Hepatocyte (in vitro differentiated cells): ENCODE results near the gene CELF5. TPM values are rescaled to one million over a fixed set of nuclear protein-coding genes. Genes with fewer than 3 reads are reported as not detected.
A peak's percentile ranks its signal among the peaks of the same experiment; 100 is the strongest.

Source experiments
- DNase-seq: peaks from one replicate; pipeline ENCODE4 v3.0.0-alpha.2; 2016; ENCODE audit warnings: low spot score
- H2AFZ ChIP-seq: fragments of 200-600 bp; sonication (generic); 2 replicates; pipeline ENCODE4 v1.6.0; 2016; ENCODE audit warnings: antibody characterized with exemption, mild to moderate bottlenecking
- H3K27ac ChIP-seq: fragments of 200-600 bp; sonication (generic); 2 replicates; pipeline ENCODE4 v1.5.1; 2016; ENCODE audit warnings: mild to moderate bottlenecking
- H3K27me3 ChIP-seq: fragments of 200-600 bp; sonication (generic); 2 replicates; pipeline ENCODE4 v1.6.1; 2016
- H3K36me3 ChIP-seq: fragments of 200-600 bp; sonication (generic); replicated peaks from 2 replicates; pipeline ENCODE4 v1.5.1; 2016; ENCODE audit warnings: low read depth; ENCODE audit not compliant: insufficient read depth
- H3K4me1 ChIP-seq: fragments of 200-600 bp; sonication (generic); 2 replicates; pipeline ENCODE4 v1.5.1; 2016; ENCODE audit warnings: mild to moderate bottlenecking, moderate library complexity; ENCODE audit not compliant: insufficient read depth
- H3K4me2 ChIP-seq: fragments of 200-600 bp; sonication (generic); 2 replicates; pipeline ENCODE4 v1.6.0; 2016
- H3K4me3 ChIP-seq: fragments of 200-600 bp; sonication (generic); 2 replicates; pipeline ENCODE4 v1.5.1; 2016; ENCODE audit warnings: mild to moderate bottlenecking
- H3K79me2 ChIP-seq: fragments of 200-600 bp; sonication (generic); 2 replicates; pipeline ENCODE4 v1.6.0; 2017; ENCODE audit warnings: mild to moderate bottlenecking
- H3K9me2 ChIP-seq: fragments of 200-600 bp; sonication (generic); replicated peaks from 2 replicates; pipeline ENCODE4 v1.6.0; 2017; ENCODE audit warnings: mild to moderate bottlenecking; ENCODE audit not compliant: insufficient read depth
- H3K9me3 ChIP-seq: fragments of 200-600 bp; sonication (generic); 2 replicates; pipeline ENCODE4 v1.5.1; 2016; ENCODE audit warnings: low read depth, mild to moderate bottlenecking
- H4K20me1 ChIP-seq: fragments of 200-600 bp; sonication (generic); 2 replicates; pipeline ENCODE4 v1.6.0; 2016; ENCODE audit warnings: mild to moderate bottlenecking; ENCODE audit not compliant: insufficient read depth, poor library complexity, severe bottlenecking
- CTCF ChIP-seq: fragments of 200-600 bp; sonication (generic); IDR thresholded peaks from 2 replicates; pipeline ENCODE4 v1.5.1; 2016; ENCODE audit warnings: antibody characterized with exemption, mild to moderate bottlenecking; ENCODE audit not compliant: poor library complexity
- EZH2 ChIP-seq: fragments of 200-600 bp; sonication (generic); IDR thresholded peaks from 2 replicates; pipeline ENCODE4 v1.6.1; 2016; ENCODE audit warnings: antibody characterized with exemption, mild to moderate bottlenecking, borderline replicate concordance
- EZH2phosphoT487 ChIP-seq: fragments of 200-600 bp; sonication (generic); IDR thresholded peaks from one replicate; pipeline ENCODE4 v1.6.1; 2018; ENCODE audit warnings: antibody characterized with exemption, mild to moderate bottlenecking, low read depth, moderate library complexity; ENCODE audit not compliant: unreplicated experiment, severe bottlenecking
- WGBS: methylation state at CpG from one replicate; pipeline ENCODE4 v1.1.6; 2016; ENCODE audit warnings: low lambda C conversion rate; ENCODE audit errors: missing lambda C conversion rate; 5-methylcytosine and 5-hydroxymethylcytosine counted together
- polyA plus RNA-seq: library from polyadenylated mRNA; unstranded; fragments of >200 nt; fragmentation: Nextera tagmentation; extraction: Ambion mirVana; gene quantifications from 2 replicates; pipeline ENCODE4 v1.2.1, GENCODE V29; 2016
- total RNA-seq: library from RNA; depleted of rRNA; stranded (reverse); fragments of >200 nt; gene quantifications from 2 replicates; pipeline ENCODE4 v1.2.3, GENCODE V29; 2014

The CELF5 gene
- total and polyA plus RNA-seq, 2 experiments from 2014 or later, result 0.03 to 0.17 TPM

DNA sequence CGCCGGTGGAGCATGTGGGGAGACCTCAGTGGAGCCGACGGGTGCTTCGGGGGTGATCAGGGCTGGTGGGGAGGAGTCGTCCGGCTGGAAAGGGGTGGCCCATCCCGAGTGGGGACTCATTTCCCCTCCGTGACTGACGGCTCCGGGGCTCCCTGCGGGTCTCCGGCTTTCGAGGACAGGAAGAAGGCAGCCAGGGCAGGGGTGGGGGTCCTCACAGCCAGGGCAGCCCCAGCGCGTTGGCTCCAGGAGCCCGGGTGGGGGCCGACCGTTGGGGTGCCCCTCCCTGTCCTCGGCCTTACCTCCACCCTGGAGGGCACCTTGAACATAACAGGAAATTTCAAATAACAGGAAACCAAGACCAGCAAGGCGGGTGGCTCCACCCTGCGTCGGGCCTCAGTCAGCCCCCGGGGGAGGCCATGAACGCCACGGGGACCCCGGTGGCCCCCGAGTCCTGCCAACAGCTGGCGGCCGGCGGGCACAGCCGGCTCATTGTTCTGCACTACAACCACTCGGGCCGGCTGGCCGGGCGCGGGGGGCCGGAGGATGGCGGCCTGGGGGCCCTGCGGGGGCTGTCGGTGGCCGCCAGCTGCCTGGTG, 46.0 kb upstream of the CELF5 start, which contains the start of gene S1PR4:
Gene S1PR4 (plus strand): TSS at position 393 of the 596 bp plus-strand sequence. CDS start 24 bp downstream, at position 417.
- no peak for TF ChIP-seq CTCF
- no peak for TF ChIP-seq EZH2phosphoT487
- TF ChIP-seq EZH2, result no peak
- WGBS, result 95% methylated on average over 27 of the region's 42 CpGs
- Histone ChIP-seq H3K4me3 (no peak within 1 kb of the TSS), H3K79me2 (no peaks in the 10 kb centered on the region), H3K9me3 (no peaks in the 10 kb centered on the region), H3K27me3 (no peaks in the 10 kb centered on the region), H3K27ac (no peak within 1 kb of the TSS), H3K4me2 (no peak within 1 kb of the TSS), H3K9me2 (no peaks in the 10 kb centered on the region), H2AFZ (no peak within 1 kb of the TSS), H4K20me1 (no peaks in the 10 kb centered on the region), H3K36me3 (no peaks in the 10 kb centered on the region), H3K4me1 (no peaks in the 10 kb centered on the region)
- DNase-seq, result peak; percentile 3

DNA sequence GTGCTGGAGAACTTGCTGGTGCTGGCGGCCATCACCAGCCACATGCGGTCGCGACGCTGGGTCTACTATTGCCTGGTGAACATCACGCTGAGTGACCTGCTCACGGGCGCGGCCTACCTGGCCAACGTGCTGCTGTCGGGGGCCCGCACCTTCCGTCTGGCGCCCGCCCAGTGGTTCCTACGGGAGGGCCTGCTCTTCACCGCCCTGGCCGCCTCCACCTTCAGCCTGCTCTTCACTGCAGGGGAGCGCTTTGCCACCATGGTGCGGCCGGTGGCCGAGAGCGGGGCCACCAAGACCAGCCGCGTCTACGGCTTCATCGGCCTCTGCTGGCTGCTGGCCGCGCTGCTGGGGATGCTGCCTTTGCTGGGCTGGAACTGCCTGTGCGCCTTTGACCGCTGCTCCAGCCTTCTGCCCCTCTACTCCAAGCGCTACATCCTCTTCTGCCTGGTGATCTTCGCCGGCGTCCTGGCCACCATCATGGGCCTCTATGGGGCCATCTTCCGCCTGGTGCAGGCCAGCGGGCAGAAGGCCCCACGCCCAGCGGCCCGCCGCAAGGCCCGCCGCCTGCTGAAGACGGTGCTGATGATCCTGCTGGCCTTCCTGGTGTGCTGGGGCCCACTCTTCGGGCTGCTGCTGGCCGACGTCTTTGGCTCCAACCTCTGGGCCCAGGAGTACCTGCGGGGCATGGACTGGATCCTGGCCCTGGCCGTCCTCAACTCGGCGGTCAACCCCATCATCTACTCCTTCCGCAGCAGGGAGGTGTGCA, 45.3 kb upstream of the CELF5 start:
- Histone ChIP-seq H2AFZ (no peak overlapping the region), H3K4me2 (no peak overlapping the region), H3K9me3 (no peaks in the 10 kb centered on the region), H4K20me1 (no peaks in the 10 kb centered on the region), H3K9me2 (no peaks in the 10 kb centered on the region), H3K27me3 (no peaks in the 10 kb centered on the region), H3K4me3 (no peak overlapping the region), H3K79me2 (no peaks in the 10 kb centered on the region), H3K36me3 (no peaks in the 10 kb centered on the region), H3K27ac (no peak overlapping the region), H3K4me1 (no peaks in the 10 kb centered on the region)
- TF ChIP-seq EZH2 (no peak), CTCF (no peak), EZH2phosphoT487 (no peak)
- DNase-seq, result no peak
- WGBS, result 95% methylated on average over 39 of the region's 52 CpGs

DNA sequence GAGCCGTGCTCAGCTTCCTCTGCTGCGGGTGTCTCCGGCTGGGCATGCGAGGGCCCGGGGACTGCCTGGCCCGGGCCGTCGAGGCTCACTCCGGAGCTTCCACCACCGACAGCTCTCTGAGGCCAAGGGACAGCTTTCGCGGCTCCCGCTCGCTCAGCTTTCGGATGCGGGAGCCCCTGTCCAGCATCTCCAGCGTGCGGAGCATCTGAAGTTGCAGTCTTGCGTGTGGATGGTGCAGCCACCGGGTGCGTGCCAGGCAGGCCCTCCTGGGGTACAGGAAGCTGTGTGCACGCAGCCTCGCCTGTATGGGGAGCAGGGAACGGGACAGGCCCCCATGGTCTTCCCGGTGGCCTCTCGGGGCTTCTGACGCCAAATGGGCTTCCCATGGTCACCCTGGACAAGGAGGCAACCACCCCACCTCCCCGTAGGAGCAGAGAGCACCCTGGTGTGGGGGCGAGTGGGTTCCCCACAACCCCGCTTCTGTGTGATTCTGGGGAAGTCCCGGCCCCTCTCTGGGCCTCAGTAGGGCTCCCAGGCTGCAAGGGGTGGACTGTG, 44.6 kb upstream of the CELF5 start:
- H4K20me1 ChIP-seq, result no peaks in the 10 kb centered on the region
- no peak overlapping the region for H3K27ac ChIP-seq
- no peak overlapping the region for H3K4me2 ChIP-seq
- 95% methylated on average over 26 of the region's 31 CpGs for WGBS
- TF ChIP-seq CTCF (no peak), EZH2 (no peak), EZH2phosphoT487 (no peak)
- H3K9me2 ChIP-seq, result no peaks in the 10 kb centered on the region
- no peak overlapping the region for H2AFZ ChIP-seq
- no peaks in the 10 kb centered on the region for H3K36me3 ChIP-seq
- H3K9me3 ChIP-seq, result no peaks in the 10 kb centered on the region
- DNase-seq, result no peak
- no peaks in the 10 kb centered on the region for H3K27me3 ChIP-seq
- H3K79me2 ChIP-seq, result no peaks in the 10 kb centered on the region
- H3K4me3 ChIP-seq, result no peak overlapping the region
- H3K4me1 ChIP-seq, result no peaks in the 10 kb centered on the region
